Lung (tissue), 12 donors: ENCODE data around the gene GIPC2. TPM values are rescaled to one million over a fixed set of nuclear protein-coding genes. Genes with fewer than 3 reads are reported as not detected.

Experiments used
- ATAC-seq: fragments of 200-7000 bp; cut with Tn5 transposase; one replicate; pipeline ENCODE4 v1.9.1; 2020; ENCODE audit warnings: moderate number of reproducible peaks; ENCODE audit not compliant: insufficient read depth, low FRiP score
- DNase-seq, 3 donors: peaks; one replicate each; pipeline ENCODE4 v3.0.0-alpha.2; 2013 to 2017
- H3K27ac ChIP-seq, 2 donors: one replicate each; pipeline ENCODE4 v1.5.1; 2013; ENCODE audit warnings: mild to moderate bottlenecking in 2 of 2, moderate library complexity in 2 of 2, control low read depth in 1 of 2, inconsistent platforms in 1 of 2, low read depth in 1 of 2, low read length in 1 of 2
- H3K27me3 ChIP-seq, 3 donors: one replicate each; pipeline ENCODE4 v1.5.1; 2013; ENCODE audit warnings: low read length in 2 of 3; ENCODE audit not compliant: control insufficient read depth in 3 of 3, insufficient read depth in 3 of 3
- H3K36me3 ChIP-seq, 4 donors: one replicate each; pipeline ENCODE4 v1.5.1; 2013; ENCODE audit warnings: low read length in 4 of 4, mild to moderate bottlenecking in 1 of 4, moderate library complexity in 1 of 4; ENCODE audit not compliant: control insufficient read depth in 4 of 4, insufficient read depth in 4 of 4
- H3K4me1 ChIP-seq, 5 donors: one replicate each; pipeline ENCODE4 v1.5.1; 2013; ENCODE audit warnings: low read length in 5 of 5, mild to moderate bottlenecking in 2 of 5, moderate library complexity in 1 of 5; ENCODE audit not compliant: control insufficient read depth in 5 of 5, insufficient read depth in 5 of 5
- H3K4me3 ChIP-seq: one replicate; pipeline ENCODE4 v1.5.1; 2013; ENCODE audit warnings: mild to moderate bottlenecking, control low read depth, moderate library complexity
- H3K9ac ChIP-seq, 2 donors: one replicate each; pipeline ENCODE4 v1.5.1; 2013; ENCODE audit warnings: low read length in 2 of 2, control low read depth in 1 of 2; ENCODE audit not compliant: insufficient read depth in 1 of 2
- H3K9me3 ChIP-seq, 4 donors: one replicate each; pipeline ENCODE4 v1.5.1; 2013; ENCODE audit warnings: low read length in 3 of 4, mild to moderate bottlenecking in 1 of 4, moderate library complexity in 1 of 4; ENCODE audit not compliant: control insufficient read depth in 4 of 4, insufficient read depth in 3 of 4
- WGBS, 2 donors: extraction: QIAGEN DNeasy Blood & Tissue Kit; methylation state at CpG; one replicate each; pipeline ENCODE4 v1.1.7; 2013; 5-methylcytosine and 5-hydroxymethylcytosine counted together
- polyA plus RNA-seq, 2 donors: library from polyadenylated mRNA; stranded (reverse); fragments of 200-250 nt; gene quantifications; one replicate each; pipeline ENCODE4 v1.2.1, GENCODE V29; 2013
- total RNA-seq, 2 donors: library from RNA; depleted of rRNA in 1 of 2; stranded (reverse); fragments of >200 nt in 1 of 2; gene quantifications; one replicate each; pipeline ENCODE4 v1.2.1, GENCODE V29; 2014 to 2021
- TF ChIP-seq, protein P1 (sequence below): IDR thresholded peaks from 2 replicates; pipeline ENCODE4 v1.5.1; 2012; ENCODE audit warnings: mild to moderate bottlenecking; ENCODE audit errors: control extremely low read depth, extremely low read depth
- donor health status: control.
- donor health status: control.
- donor health status: Bipolar disorder and iron deficiency.
- donor health status: healthy.
- donor health status: DM: yes; HTN: yes; CAD: no.

GIPC2 gene
- total and polyA plus RNA-seq, 4 donors = 0.94 to 2.5 (median 1.8) TPM

DNA sequence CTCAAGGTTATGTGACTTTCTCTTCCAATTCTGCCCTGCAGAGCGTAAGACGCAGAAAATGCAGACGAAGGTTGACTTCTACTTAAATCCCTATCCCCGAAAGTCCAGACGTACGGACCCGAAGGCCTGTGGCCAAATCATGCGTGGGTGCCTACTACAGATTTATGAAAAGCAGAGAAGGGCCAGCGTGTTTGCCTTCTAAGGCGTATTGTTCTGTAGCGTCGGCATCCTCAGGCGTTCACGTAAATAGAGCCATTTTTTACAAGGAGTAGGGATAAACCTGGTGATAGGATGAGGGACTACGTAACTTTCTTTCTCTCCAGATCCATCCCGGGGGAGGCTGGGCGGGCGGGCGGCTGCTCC lies 222 bp upstream of the GIPC2 start:
- no peak overlapping the region for H3K9ac ChIP-seq
- peak overlapping the region; percentile 39 for H3K4me3 ChIP-seq
- whole genome bisulfite sequencing, 2 donors = 25 to 26% methylated on average over 19 of the region's 19 CpGs
- H3K36me3 ChIP-seq = no peaks in the 10 kb centered on the region
- peaks cover 0 to 15% (median 6%) of the 10 kb centered on the region in 5 donors for H3K4me1 ChIP-seq
- H3K27me3 ChIP-seq = peaks cover 0 to 43% (median 26%) of the 10 kb centered on the region in 3 donors
- peaks cover 0 to 2% (median 0%) of the 10 kb centered on the region in 4 donors for H3K9me3 ChIP-seq
- TF ChIP-seq, protein P1, sequence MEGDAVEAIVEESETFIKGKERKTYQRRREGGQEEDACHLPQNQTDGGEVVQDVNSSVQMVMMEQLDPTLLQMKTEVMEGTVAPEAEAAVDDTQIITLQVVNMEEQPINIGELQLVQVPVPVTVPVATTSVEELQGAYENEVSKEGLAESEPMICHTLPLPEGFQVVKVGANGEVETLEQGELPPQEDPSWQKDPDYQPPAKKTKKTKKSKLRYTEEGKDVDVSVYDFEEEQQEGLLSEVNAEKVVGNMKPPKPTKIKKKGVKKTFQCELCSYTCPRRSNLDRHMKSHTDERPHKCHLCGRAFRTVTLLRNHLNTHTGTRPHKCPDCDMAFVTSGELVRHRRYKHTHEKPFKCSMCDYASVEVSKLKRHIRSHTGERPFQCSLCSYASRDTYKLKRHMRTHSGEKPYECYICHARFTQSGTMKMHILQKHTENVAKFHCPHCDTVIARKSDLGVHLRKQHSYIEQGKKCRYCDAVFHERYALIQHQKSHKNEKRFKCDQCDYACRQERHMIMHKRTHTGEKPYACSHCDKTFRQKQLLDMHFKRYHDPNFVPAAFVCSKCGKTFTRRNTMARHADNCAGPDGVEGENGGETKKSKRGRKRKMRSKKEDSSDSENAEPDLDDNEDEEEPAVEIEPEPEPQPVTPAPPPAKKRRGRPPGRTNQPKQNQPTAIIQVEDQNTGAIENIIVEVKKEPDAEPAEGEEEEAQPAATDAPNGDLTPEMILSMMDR = no peak
- DNase-seq = peak in 2 of 3 donors; percentile 20 to 45
- peak overlapping the region; percentile 75 to 85 for H3K27ac ChIP-seq
- ATAC-seq = no peak

DNA sequence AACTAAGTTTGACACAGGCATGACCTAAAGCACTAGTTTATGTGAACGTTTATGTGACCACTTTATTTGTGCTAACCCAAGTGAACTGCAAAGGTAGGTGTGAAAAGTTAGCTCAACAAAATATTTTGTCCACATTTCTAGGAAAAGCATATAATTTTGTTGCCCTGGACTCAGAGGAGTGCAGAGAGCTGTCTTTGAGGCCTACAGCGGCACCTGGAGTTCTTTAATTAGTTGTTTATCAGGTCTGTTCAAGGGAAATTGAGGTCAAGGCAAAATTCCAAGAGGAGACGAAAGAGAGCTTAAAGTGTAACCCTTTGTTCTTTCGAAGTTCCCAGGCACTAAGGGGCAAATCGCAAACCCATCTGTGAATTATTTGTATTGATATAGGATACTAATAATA lies 1.3 kb downstream of the GIPC2 start:
- TF ChIP-seq, protein P1 = no peak
- ATAC-seq (no peak), DNase-seq (peak in 1 of 3 donors; percentile 13)
- Histone ChIP-seq H3K4me1 (peaks cover 3 to 15% (median 6%) of the 10 kb centered on the region in 5 donors), H3K36me3 (no peaks in the 10 kb centered on the region), H3K27ac (peak overlapping the region in 1 of 2 donors; percentile 85), H3K4me3 (no peak overlapping the region), H3K9me3 (peaks cover 0 to 2% (median 0%) of the 10 kb centered on the region in 4 donors), H3K9ac (no peak overlapping the region), H3K27me3 (peaks cover 0 to 43% (median 26%) of the 10 kb centered on the region in 3 donors)
- WGBS, 2 donors = 60 to 83% methylated on average over 5 of the region's 5 CpGs

DNA sequence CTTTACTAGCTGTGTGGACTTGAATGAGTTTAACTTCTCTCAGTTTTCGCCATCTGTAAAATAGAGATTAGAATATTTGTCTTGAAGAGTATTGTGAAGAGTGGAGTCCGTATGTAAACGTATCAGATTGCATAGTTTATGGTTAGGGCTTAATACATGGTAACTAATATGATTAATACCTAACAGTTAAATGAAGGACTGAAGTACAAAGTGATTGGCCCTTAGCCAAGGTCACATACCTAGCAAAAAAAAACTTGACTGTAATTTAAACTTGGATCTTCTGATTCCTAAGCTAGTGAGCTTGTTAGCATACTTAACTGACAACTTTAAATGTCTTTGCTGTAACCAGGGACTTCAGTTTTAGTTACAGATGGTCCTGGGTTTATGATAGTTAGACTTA lies 1.9 kb downstream of the GIPC2 start:
- H3K27me3 ChIP-seq = peaks cover 0 to 41% (median 26%) of the 10 kb centered on the region in 3 donors
- H3K9ac ChIP-seq = peak overlapping the region in 1 of 2 donors; percentile 9
- no peak for ATAC-seq
- DNase-seq = no peak
- no peaks in the 10 kb centered on the region for H3K36me3 ChIP-seq
- H3K4me3 ChIP-seq = no peak overlapping the region
- 82 to 96% methylated on average over 3 of the region's 3 CpGs for WGBS, 2 donors
- TF ChIP-seq, protein P1 = no peak
- peaks cover 0 to 2% (median 0%) of the 10 kb centered on the region in 4 donors for H3K9me3 ChIP-seq
- H3K4me1 ChIP-seq = peaks cover 3 to 15% (median 6%) of the 10 kb centered on the region in 5 donors
- peak overlapping the region in 1 of 2 donors; percentile 85 for H3K27ac ChIP-seq

DNA sequence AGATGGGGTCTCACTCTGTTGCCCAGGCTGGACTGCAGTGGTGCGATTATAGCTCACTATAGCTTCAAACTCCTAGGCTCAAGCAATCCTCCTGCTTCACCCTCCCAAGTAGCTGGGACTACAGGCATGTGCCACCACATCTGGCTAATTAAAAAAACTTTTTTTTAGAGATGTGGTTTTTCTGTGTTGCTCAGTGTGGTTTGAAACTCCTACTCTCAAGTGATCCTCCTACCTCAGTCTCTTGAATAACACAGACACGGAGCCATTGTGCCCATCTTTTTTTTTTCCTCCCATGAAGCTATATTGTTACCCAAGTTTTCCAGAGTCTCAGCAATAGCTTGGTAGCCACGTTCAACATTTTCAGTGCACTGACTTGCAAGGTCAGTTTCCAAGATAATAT lies 2.7 kb downstream of the GIPC2 start:
- 85 to 95% methylated on average over 3 of the region's 3 CpGs for WGBS, 2 donors
- Histone ChIP-seq H3K4me1 (peaks cover 3 to 14% (median 8%) of the 10 kb centered on the region in 5 donors), H3K9me3 (peaks cover 0 to 2% (median 0%) of the 10 kb centered on the region in 4 donors), H3K9ac (no peak overlapping the region), H3K4me3 (no peak overlapping the region), H3K27ac (peak overlapping the region in 1 of 2 donors; percentile 40), H3K27me3 (peaks cover 0 to 41% (median 26%) of the 10 kb centered on the region in 3 donors), H3K36me3 (peaks cover 0 to 3% (median 0%) of the 10 kb centered on the region in 4 donors)
- no peak for ATAC-seq
- TF ChIP-seq, protein P1 = no peak
- no peak for DNase-seq
